GM23338 (cell line): ENCODE measurements around the gene OAS3. TPM values are rescaled to one million over a fixed set of nuclear protein-coding genes. Genes with fewer than 3 reads are reported as not detected.
A peak's percentile ranks its signal among the peaks of the same experiment; 100 is the strongest.

Experiments
- ATAC-seq: fragments of 200-7000 bp; cut with Tn5 transposase; 3 replicates; pipeline ENCODE4 v1.9.1; 2020
- DNase-seq: peaks from one replicate; pipeline ENCODE4 v3.0.0-alpha.2; 2015; ENCODE audit warnings: low spot score
- H2AFZ ChIP-seq: fragments of 200-600 bp; sonication (generic); 2 replicates; pipeline ENCODE4 v1.8.0; 2016; ENCODE audit warnings: antibody characterized with exemption, mild to moderate bottlenecking, moderate library complexity
- H3F3A ChIP-seq: fragments of 200-600 bp; sonication (generic); replicated peaks from 2 replicates; pipeline ENCODE4 v1.8.0; 2017; ENCODE audit warnings: antibody characterized with exemption, mixed run types, low read depth
- H3K27ac ChIP-seq: fragments of 200-600 bp; sonication (generic); 2 replicates; pipeline ENCODE4 v1.6.1; 2016; ENCODE audit warnings: low read depth
- H3K27me3 ChIP-seq: fragments of 200-600 bp; sonication (generic); 2 replicates; pipeline ENCODE4 v1.8.0; 2016; ENCODE audit warnings: mild to moderate bottlenecking, mixed run types, moderate library complexity; ENCODE audit not compliant: insufficient read depth
- H3K36me3 ChIP-seq: fragments of 200-600 bp; sonication (generic); 2 replicates; pipeline ENCODE4 v1.8.0; 2016; ENCODE audit warnings: mild to moderate bottlenecking; ENCODE audit not compliant: insufficient read depth
- H3K4me1 ChIP-seq: fragments of 200-600 bp; sonication (generic); 2 replicates; pipeline ENCODE4 v1.8.0; 2016; ENCODE audit warnings: mild to moderate bottlenecking, moderate library complexity; ENCODE audit not compliant: insufficient read depth
- H3K4me2 ChIP-seq: fragments of 200-600 bp; sonication (generic); 2 replicates; pipeline ENCODE4 v1.7.1; 2017; ENCODE audit warnings: mixed run types
- H3K4me3 ChIP-seq: fragments of 200-600 bp; sonication (generic); 2 replicates; pipeline ENCODE4 v1.6.1; 2016; ENCODE audit warnings: mixed run types
- H3K79me2 ChIP-seq: fragments of 200-600 bp; sonication (generic); replicated peaks from 2 replicates; pipeline ENCODE4 v1.8.0; 2017; ENCODE audit warnings: mild to moderate bottlenecking; ENCODE audit not compliant: insufficient read depth
- H3K9me2 ChIP-seq: fragments of 200-600 bp; sonication (generic); 2 replicates; pipeline ENCODE4 v1.8.0; 2017; ENCODE audit not compliant: insufficient read depth
- H4K20me1 ChIP-seq: fragments of 200-600 bp; sonication (generic); replicated peaks from 2 replicates; pipeline ENCODE4 v1.8.0; 2017; ENCODE audit warnings: mild to moderate bottlenecking; ENCODE audit not compliant: insufficient read depth
- H3K27ac Mint-ChIP-seq: 2 replicates; pipeline ENCODE4 v1.8.0; 2020; ENCODE audit warnings: inconsistent platforms, mild to moderate bottlenecking, moderate library complexity, mixed read lengths
- H3K27me3 Mint-ChIP-seq: 3 replicates; pipeline ENCODE4 v1.8.0; 2022; ENCODE audit warnings: low read depth, mild to moderate bottlenecking, moderate library complexity, mixed read lengths, inconsistent platforms; ENCODE audit not compliant: insufficient read depth, poor library complexity
- H3K36me3 Mint-ChIP-seq: 3 replicates; pipeline ENCODE4 v1.8.0; 2021; ENCODE audit warnings: low read depth, mild to moderate bottlenecking, inconsistent platforms, moderate library complexity, mixed read lengths
- H3K4me1 Mint-ChIP-seq: 3 replicates; pipeline ENCODE4 v1.8.0; 2020; ENCODE audit warnings: mild to moderate bottlenecking, inconsistent platforms, mixed read lengths
- H3K4me3 Mint-ChIP-seq: 3 replicates; pipeline ENCODE4 v1.8.0; 2021; ENCODE audit warnings: moderate library complexity, mild to moderate bottlenecking, inconsistent platforms, mixed read lengths
- H3K9me3 Mint-ChIP-seq: 3 replicates; pipeline ENCODE4 v1.8.0; 2020; ENCODE audit warnings: moderate library complexity, mild to moderate bottlenecking, inconsistent platforms, mixed read lengths
- CREB1 ChIP-seq: fragments of 250-450 bp; sonication (Bioruptor Pico); IDR thresholded peaks from 2 replicates; pipeline ENCODE4 v1.5.0; 2020; ENCODE audit warnings: low read depth, mild to moderate bottlenecking, moderate library complexity
- CTCF ChIP-seq, 2 experiments: fragments of 200-600 bp in 1 of 2; sonication (generic) in 1 of 2; conservative IDR thresholded peaks; 2 replicates each; pipeline versions ENCODE4 v1.5.1 to v1.6.1; 2016 to 2017; ENCODE audit warnings: antibody characterized with exemption in 2 of 2, low read depth in 2 of 2, mild to moderate bottlenecking in 2 of 2, moderate library complexity in 1 of 2
- ETS1 ChIP-seq: IDR thresholded peaks from 2 replicates; pipeline ENCODE4 v1.6.1; 2016; ENCODE audit warnings: antibody characterized with exemption
- EZH2 ChIP-seq: fragments of 200-600 bp; sonication (generic); IDR thresholded peaks from one replicate; pipeline ENCODE4 v1.8.0; 2017; ENCODE audit warnings: antibody characterized with exemption, mild to moderate bottlenecking, low read depth; ENCODE audit not compliant: unreplicated experiment
- EZH2phosphoT487 ChIP-seq: fragments of 200-600 bp; sonication (generic); IDR thresholded peaks from one replicate; pipeline ENCODE4 v1.8.1; 2018; ENCODE audit warnings: antibody characterized with exemption; ENCODE audit not compliant: unreplicated experiment
- JUNB ChIP-seq: IDR thresholded peaks from one replicate; pipeline ENCODE4 v1.6.1; 2016; ENCODE audit warnings: antibody characterized with exemption; ENCODE audit not compliant: unreplicated experiment
- POLR2AphosphoS5 ChIP-seq: IDR thresholded peaks from 2 replicates; pipeline ENCODE4 v1.6.1; 2016; ENCODE audit warnings: antibody characterized with exemption, low read depth
- REST ChIP-seq: IDR thresholded peaks from one replicate; pipeline ENCODE4 v1.6.1; 2018; ENCODE audit warnings: antibody characterized with exemption; ENCODE audit not compliant: unreplicated experiment
- ZNF114 ChIP-seq: fragments of 250-450 bp; sonication (Bioruptor Pico); IDR thresholded peaks from 2 replicates; pipeline ENCODE4 v1.5.0; 2020; ENCODE audit warnings: mild to moderate bottlenecking, moderate library complexity
- ZNF331 ChIP-seq: fragments of 250-450 bp; sonication (Bioruptor Pico); IDR thresholded peaks from 2 replicates; pipeline ENCODE4 v1.5.0; 2020; ENCODE audit warnings: low read depth, mild to moderate bottlenecking, moderate library complexity
- ZNF462 ChIP-seq: fragments of 250-450 bp; sonication (Bioruptor Pico); IDR thresholded peaks from 2 replicates; pipeline ENCODE4 v1.5.0; 2020; ENCODE audit warnings: mild to moderate bottlenecking, moderate library complexity
- polyA plus RNA-seq: library from polyadenylated mRNA; unstranded; fragments of >200 nt; fragmentation: Nextera tagmentation; extraction: Ambion mirVana; gene quantifications from 2 replicates; pipeline ENCODE4 v1.2.1, GENCODE V29; 2016
- total RNA-seq: library from RNA; depleted of rRNA; stranded (reverse); fragments of >200 nt; shearing (Covaris generic); gene quantifications from 2 replicates; pipeline ENCODE4 v1.2.3, GENCODE V29; 2014

The OAS3 gene
- total and polyA plus RNA-seq, 2 experiments from 2014 or later = 0.27 to 1.4 TPM

- Histone ChIP-seq H3F3A (no peaks in the 10 kb centered on the region), H3K9me2 (no peaks in the 10 kb centered on the region), H3K27me3 (no peaks in the 10 kb centered on the region), H4K20me1 (no peaks in the 10 kb centered on the region), H3K27ac (no peak overlapping the region), H3K4me3 (no peak overlapping the region), H3K36me3 (no peaks in the 10 kb centered on the region), H2AFZ (no peak overlapping the region), H3K4me2 (no peak overlapping the region), H3K4me1 (no peaks in the 10 kb centered on the region), H3K79me2 (no peaks in the 10 kb centered on the region)
- peak; percentile 12 for DNase-seq
- H3K27me3 Mint-ChIP-seq = peaks cover 2% of the 10 kb centered on the region
- H3K4me3 Mint-ChIP-seq = no peak overlapping the region
- no peaks in the 10 kb centered on the region for H3K36me3 Mint-ChIP-seq
- H3K27ac Mint-ChIP-seq = no peak overlapping the region
- no peak for TF ChIP-seq CTCF (conservative IDR thresholded peaks at IDR 0.05; ENCODE audit: low read depth in 2 of 2)
- TF ChIP-seq ZNF462 (CRISPR knock-in tag) = no peak
- TF ChIP-seq EZH2phosphoT487 = no peak
- TF ChIP-seq EZH2 = no peak
- TF ChIP-seq ZNF114 = no peak
- TF ChIP-seq ZNF331 (CRISPR knock-in tag) = no peak
- no peak for TF ChIP-seq ETS1
- TF ChIP-seq JUNB = no peak
- TF ChIP-seq CREB1 (CRISPR knock-in tag) = no peak
- no peak for TF ChIP-seq REST
- no peak for TF ChIP-seq POLR2AphosphoS5
- no peaks in the 10 kb centered on the region for H3K4me1 Mint-ChIP-seq
- no peak for ATAC-seq
- H3K9me3 Mint-ChIP-seq = peaks cover 3% of the 10 kb centered on the region; the same call in 2 of the 3 replicates
Observed at GRCh38 chr12:112997506-112997905, 59.2 kb downstream of the OAS3 start.
